ENCODE data around the gene DDX24. TPM values are rescaled to one million over a fixed set of nuclear protein-coding genes. Genes with fewer than 3 reads are reported as not detected.

DDX24 gene
- total and polyA plus RNA-seq, 7 donors, result 42.5 to 147 (median 109) TPM

DNA sequence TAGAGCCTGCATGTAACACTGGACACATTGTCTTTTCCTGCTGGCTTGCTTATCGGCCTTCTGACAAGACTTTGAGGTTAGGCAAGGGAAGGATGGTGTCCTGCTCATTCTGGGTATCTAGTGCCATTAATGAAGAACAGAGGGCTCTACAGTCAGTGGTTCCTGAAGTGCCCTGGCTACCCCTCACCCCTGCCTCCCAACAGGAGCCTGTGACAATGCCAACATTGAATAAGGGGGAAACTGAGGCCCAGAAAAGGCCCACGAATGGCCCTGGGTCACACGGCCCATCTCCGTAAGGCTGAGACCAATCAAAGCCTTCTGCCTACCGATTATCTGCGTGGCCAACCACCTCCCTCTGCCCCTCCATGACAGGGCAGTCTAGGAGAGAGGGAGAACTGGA is 46.3 kb upstream of the DDX24 start:
- no peak for TF ChIP-seq POLR2AphosphoS5 (IDR thresholded peaks at IDR 0.05)
- Histone ChIP-seq H3K9me3 (no peaks in the 10 kb centered on the region), H3K27me3 (no peaks in the 10 kb centered on the region), H3K4me3 (no peak overlapping the region), H3K36me3 (no peaks in the 10 kb centered on the region), H3K27ac (no peak overlapping the region), H3K4me1 (peaks cover 0 to 20% (median 12%) of the 10 kb centered on the region in 4 donors)
- no peak for DNase-seq
- intact Hi-C loops (cut with DNase I), result no loop called here
- 93 to 98% methylated on average over 6 of the region's 6 CpGs for WGBS, 2 donors

GRCh38 chr14:94126800-94127199 is 45.8 kb upstream of the DDX24 start:
- Histone ChIP-seq H3K27me3 (no peaks in the 10 kb centered on the region), H3K4me3 (no peak overlapping the region), H3K9me3 (no peaks in the 10 kb centered on the region), H3K4me1 (peaks cover 0 to 20% (median 12%) of the 10 kb centered on the region in 4 donors), H3K36me3 (no peaks in the 10 kb centered on the region), H3K27ac (no peak overlapping the region)
- peak; percentile 36 for DNase-seq
- 88 to 90% methylated on average over 5 of the region's 5 CpGs for WGBS, 2 donors
- TF ChIP-seq CTCF (IDR thresholded peaks at IDR 0.05) (no peak), POLR2AphosphoS5 (IDR thresholded peaks at IDR 0.05) (no peak), EP300 (IDR thresholded peaks at IDR 0.05) (no peak), POLR2A (IDR thresholded peaks at IDR 0.05) (no peak)
- intact Hi-C loops (cut with DNase I), result no loop called here

DNA sequence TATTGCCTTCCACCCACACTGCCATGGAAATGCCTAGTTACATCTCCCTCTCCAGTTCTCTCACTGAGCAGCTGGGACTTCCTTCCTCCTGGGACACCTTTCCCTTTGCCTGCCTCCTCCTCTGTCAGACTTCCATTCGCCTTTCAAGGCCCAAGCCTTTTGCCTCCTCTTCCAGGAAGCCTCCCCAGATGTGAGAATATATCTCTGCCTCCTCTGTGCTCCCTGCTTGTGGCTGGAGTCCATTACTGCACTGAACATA is 45.3 kb upstream of the DDX24 start:
- no peaks in the 10 kb centered on the region for H3K36me3 ChIP-seq
- 90 to 94% methylated on average over 1 of the region's 1 CpG for WGBS, 2 donors
- DNase-seq, result no peak
- H3K27me3 ChIP-seq, result no peaks in the 10 kb centered on the region
- H3K4me1 ChIP-seq, result peaks cover 0 to 20% (median 12%) of the 10 kb centered on the region in 4 donors
- intact Hi-C loops (cut with DNase I), result no loop called here
- no peak for TF ChIP-seq POLR2AphosphoS5 (IDR thresholded peaks at IDR 0.05)
- no peak for TF ChIP-seq CTCF (IDR thresholded peaks at IDR 0.05)
- TF ChIP-seq POLR2A (IDR thresholded peaks at IDR 0.05), result no peak
- TF ChIP-seq EP300 (IDR thresholded peaks at IDR 0.05), result no peak
- no peak overlapping the region for H3K27ac ChIP-seq
- no peaks in the 10 kb centered on the region for H3K9me3 ChIP-seq
- no peak overlapping the region for H3K4me3 ChIP-seq

DNA sequence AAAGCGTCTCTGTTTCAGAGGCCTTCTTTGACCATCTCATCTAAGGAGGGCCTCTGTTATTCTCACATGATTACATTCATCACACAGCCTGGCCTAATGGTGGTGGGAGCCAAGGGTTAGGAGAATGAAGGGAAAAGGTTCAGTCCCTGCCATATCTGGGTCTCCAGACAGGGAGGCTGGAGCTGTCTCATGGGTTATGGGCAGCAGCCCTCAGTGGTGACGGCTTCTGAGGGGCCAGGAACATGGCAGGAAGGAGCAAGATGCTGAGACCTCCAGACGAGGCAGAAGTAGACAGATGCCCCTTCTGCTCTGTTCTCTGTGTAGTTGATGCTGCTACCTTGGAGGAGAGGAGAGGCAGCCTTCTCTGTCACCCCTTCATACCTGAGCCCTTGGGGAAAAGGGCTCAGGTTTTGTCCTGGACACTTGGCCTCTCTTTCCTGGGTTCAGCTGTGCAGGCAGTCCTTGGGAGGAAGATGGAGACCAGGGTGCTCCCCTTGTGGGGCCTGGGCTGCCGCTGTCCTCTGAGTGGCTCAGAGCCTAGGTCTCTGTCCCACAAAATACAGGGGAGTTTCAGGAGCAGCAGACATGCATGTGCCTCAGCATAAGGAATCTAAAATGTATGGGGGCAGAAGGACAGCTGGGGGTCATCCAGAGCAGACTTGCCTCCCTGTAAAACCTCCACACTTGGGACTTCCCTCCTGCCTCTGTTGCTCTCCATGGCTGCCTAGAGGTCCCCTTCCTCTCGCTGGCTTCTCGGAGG is 44.8 kb upstream of the DDX24 start:
- WGBS, 2 donors, result 90 to 96% methylated on average over 6 of the region's 6 CpGs
- Histone ChIP-seq H3K9me3 (no peaks in the 10 kb centered on the region), H3K4me1 (peaks cover 0 to 20% (median 12%) of the 10 kb centered on the region in 4 donors), H3K36me3 (no peaks in the 10 kb centered on the region), H3K27ac (no peak overlapping the region), H3K27me3 (no peaks in the 10 kb centered on the region), H3K4me3 (no peak overlapping the region)
- intact Hi-C loops (cut with DNase I), result no loop called here
- peak; percentile 24 for DNase-seq
- TF ChIP-seq CTCF (IDR thresholded peaks at IDR 0.05) (no peak), EP300 (IDR thresholded peaks at IDR 0.05) (no peak), POLR2AphosphoS5 (IDR thresholded peaks at IDR 0.05) (no peak), POLR2A (IDR thresholded peaks at IDR 0.05) (no peak)

DNA sequence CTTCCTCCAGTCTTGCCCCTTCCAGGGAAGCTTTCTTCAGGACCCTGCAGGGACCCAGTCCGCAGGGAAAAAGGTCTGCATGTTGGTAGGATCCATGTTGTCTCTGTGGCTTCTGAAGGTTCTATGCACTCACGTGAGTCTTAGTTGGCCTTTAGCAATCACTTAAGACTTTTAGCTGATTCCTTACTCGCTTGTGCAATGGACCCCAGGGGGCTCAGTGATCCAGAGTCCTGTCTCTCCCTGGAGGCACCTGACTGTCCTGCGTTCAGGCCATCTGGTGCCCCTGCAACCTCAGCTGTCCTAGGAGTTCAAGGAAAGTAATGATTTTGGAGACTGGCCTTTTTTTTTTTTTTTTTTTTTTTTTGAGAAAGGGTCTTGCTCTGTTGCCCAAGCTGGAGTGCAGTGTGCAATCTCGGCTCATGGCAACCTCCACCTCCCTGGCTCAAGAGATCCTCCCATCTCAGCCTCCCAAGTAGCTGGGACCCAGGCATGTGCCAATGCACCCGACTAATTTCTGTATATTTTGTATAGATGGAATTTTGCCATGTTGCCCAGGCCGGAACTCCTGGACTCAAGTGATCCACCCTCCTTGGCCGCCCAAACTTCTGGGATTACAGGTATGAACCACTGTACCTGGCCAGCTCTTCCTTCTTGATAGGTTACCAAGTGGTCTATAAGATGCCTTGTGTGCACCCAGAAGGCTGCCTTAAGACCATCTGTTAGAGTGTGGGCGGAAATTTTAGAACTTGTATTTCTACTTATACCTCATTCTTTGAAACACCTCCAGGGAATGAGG is 43.8 kb upstream of the DDX24 start:
- Histone ChIP-seq H3K9me3 (peaks cover 0 to 5% (median 3%) of the 10 kb centered on the region in 4 donors), H3K27me3 (no peaks in the 10 kb centered on the region), H3K36me3 (no peaks in the 10 kb centered on the region), H3K4me1 (peaks cover 0 to 12% (median 8%) of the 10 kb centered on the region in 4 donors), H3K27ac (no peak overlapping the region), H3K4me3 (no peak overlapping the region)
- DNase-seq, result peak; percentile 43
- intact Hi-C loops (cut with DNase I), result no loop called here
- TF ChIP-seq POLR2A (IDR thresholded peaks at IDR 0.05), result no peak
- WGBS, 2 donors, result 92 to 96% methylated on average over 9 of the region's 9 CpGs

Measured in sigmoid colon (tissue), 7 donors.